ENCODE results near the gene GPC6. TPM values are rescaled to one million over a fixed set of nuclear protein-coding genes. Genes with fewer than 3 reads are reported as not detected.

Gene GPC6
- total and polyA plus RNA-seq, 2 donors (not counting 1 experiment from before 2014, with no cell fraction given) = not detected

GRCh38 chr13:93811738-93812112, 585.1 kb downstream of the GPC6 start:
- intact Hi-C loops (cut with micrococcal nuclease) = no loop called here
- Mint-ChIP-seq H3K4me1 (no peaks in the 10 kb centered on the region), H3K27me3 (no peaks in the 10 kb centered on the region), H3K4me3 (no peak overlapping the region), H3K27ac (no peak overlapping the region), H3K9me3 (ENCODE audit: insufficient read depth) (peaks cover 3% of the 10 kb centered on the region)
- no peaks in the 10 kb centered on the region for H3K9me3 ChIP-seq (ENCODE audit: control extremely low read depth in 1 of 3, control insufficient read depth in 2 of 3, insufficient read depth in 1 of 3, low read length in 2 of 3)
- TF ChIP-seq, protein P1, sequence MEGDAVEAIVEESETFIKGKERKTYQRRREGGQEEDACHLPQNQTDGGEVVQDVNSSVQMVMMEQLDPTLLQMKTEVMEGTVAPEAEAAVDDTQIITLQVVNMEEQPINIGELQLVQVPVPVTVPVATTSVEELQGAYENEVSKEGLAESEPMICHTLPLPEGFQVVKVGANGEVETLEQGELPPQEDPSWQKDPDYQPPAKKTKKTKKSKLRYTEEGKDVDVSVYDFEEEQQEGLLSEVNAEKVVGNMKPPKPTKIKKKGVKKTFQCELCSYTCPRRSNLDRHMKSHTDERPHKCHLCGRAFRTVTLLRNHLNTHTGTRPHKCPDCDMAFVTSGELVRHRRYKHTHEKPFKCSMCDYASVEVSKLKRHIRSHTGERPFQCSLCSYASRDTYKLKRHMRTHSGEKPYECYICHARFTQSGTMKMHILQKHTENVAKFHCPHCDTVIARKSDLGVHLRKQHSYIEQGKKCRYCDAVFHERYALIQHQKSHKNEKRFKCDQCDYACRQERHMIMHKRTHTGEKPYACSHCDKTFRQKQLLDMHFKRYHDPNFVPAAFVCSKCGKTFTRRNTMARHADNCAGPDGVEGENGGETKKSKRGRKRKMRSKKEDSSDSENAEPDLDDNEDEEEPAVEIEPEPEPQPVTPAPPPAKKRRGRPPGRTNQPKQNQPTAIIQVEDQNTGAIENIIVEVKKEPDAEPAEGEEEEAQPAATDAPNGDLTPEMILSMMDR (IDR thresholded peaks at IDR 0.05) = no peak
- no peak for TF ChIP-seq EZH2 (IDR thresholded peaks at IDR 0.05; ENCODE audit: borderline replicate concordance, insufficient read depth, low read depth, low read length, poor library complexity, severe bottlenecking)
- H3K9ac ChIP-seq (ENCODE audit: low read length) = no peak overlapping the region
- H3K4me2 ChIP-seq (replicated peaks; ENCODE audit: low read depth, low read length, poor library complexity, severe bottlenecking) = no peak overlapping the region
- no peaks in the 10 kb centered on the region for H3K36me3 ChIP-seq (replicated peaks in 1 of 2; ENCODE audit: control extremely low read depth in 1 of 2, control insufficient read depth in 1 of 2, extremely low read depth in 1 of 2, insufficient read depth in 2 of 2, low read length in 1 of 2)
- no peak overlapping the region for H2AFZ ChIP-seq (ENCODE audit: insufficient read depth, low read depth, low read length, poor library complexity, severe bottlenecking)
- DNase-seq (no peak), ATAC-seq (ENCODE audit: low read depth) (no peak)
- no peaks in the 10 kb centered on the region for H3K4me1 ChIP-seq (ENCODE audit: control insufficient read depth in 2 of 2, insufficient read depth in 2 of 2, low read length in 2 of 2)
- no peaks in the 10 kb centered on the region for H3K27me3 ChIP-seq (replicated peaks in 1 of 4; ENCODE audit: control extremely low read depth in 1 of 4, control insufficient read depth in 3 of 4, insufficient read depth in 4 of 4, low read length in 3 of 4)
- CTCF ChIA-PET = no interaction called here
- no peak overlapping the region for H3K27ac ChIP-seq (ENCODE audit: low read length in 2 of 2)
- no peaks in the 10 kb centered on the region for H3K79me2 ChIP-seq (ENCODE audit: control insufficient read depth, insufficient read depth, low read length)
- 80% methylated on average over 1 of the region's 3 CpGs for WGBS (ENCODE audit: insufficient coverage)
- H3K4me3 ChIP-seq (ENCODE audit: control extremely low read depth in 1 of 5, extremely low read depth in 1 of 5, insufficient read depth in 1 of 5, low read depth in 2 of 5, low read length in 4 of 5) = no peak overlapping the region
- POLR2A ChIA-PET = no interaction called here
- no peaks in the 10 kb centered on the region for H4K20me1 ChIP-seq (ENCODE audit: control insufficient read depth, insufficient read depth, low read length, poor library complexity, severe bottlenecking)

GRCh38 chr13:93814658-93815057, 588.1 kb downstream of the GPC6 start:
- Histone ChIP-seq H3K4me3 (ENCODE audit: control extremely low read depth in 1 of 5, extremely low read depth in 1 of 5, insufficient read depth in 1 of 5, low read depth in 2 of 5, low read length in 4 of 5) (no peak overlapping the region), H3K4me1 (ENCODE audit: control insufficient read depth in 2 of 2, insufficient read depth in 2 of 2, low read length in 2 of 2) (no peaks in the 10 kb centered on the region), H3K4me2 (replicated peaks; ENCODE audit: low read depth, low read length, poor library complexity, severe bottlenecking) (no peak overlapping the region), H3K36me3 (replicated peaks in 1 of 2; ENCODE audit: control extremely low read depth in 1 of 2, control insufficient read depth in 1 of 2, extremely low read depth in 1 of 2, insufficient read depth in 2 of 2, low read length in 1 of 2) (no peaks in the 10 kb centered on the region), H3K79me2 (ENCODE audit: control insufficient read depth, insufficient read depth, low read length) (no peaks in the 10 kb centered on the region), H2AFZ (ENCODE audit: insufficient read depth, low read depth, low read length, poor library complexity, severe bottlenecking) (no peak overlapping the region), H3K9me3 (ENCODE audit: control extremely low read depth in 1 of 3, control insufficient read depth in 2 of 3, insufficient read depth in 1 of 3, low read length in 2 of 3) (no peaks in the 10 kb centered on the region), H3K27ac (ENCODE audit: low read length in 2 of 2) (no peak overlapping the region), H3K27me3 (replicated peaks in 1 of 4; ENCODE audit: control extremely low read depth in 1 of 4, control insufficient read depth in 3 of 4, insufficient read depth in 4 of 4, low read length in 3 of 4) (no peaks in the 10 kb centered on the region), H4K20me1 (ENCODE audit: control insufficient read depth, insufficient read depth, low read length, poor library complexity, severe bottlenecking) (no peaks in the 10 kb centered on the region), H3K9ac (ENCODE audit: low read length) (no peak overlapping the region)
- H3K4me3 Mint-ChIP-seq = no peak overlapping the region
- H3K27me3 Mint-ChIP-seq = no peaks in the 10 kb centered on the region
- WGBS (ENCODE audit: insufficient coverage) = no CpG with 5 or more reads among the region's 3 CpGs
- POLR2A ChIA-PET = no interaction called here
- intact Hi-C loops (cut with micrococcal nuclease) = no loop called here
- CTCF ChIA-PET = no interaction called here
- no peak for TF ChIP-seq EZH2 (IDR thresholded peaks at IDR 0.05; ENCODE audit: borderline replicate concordance, insufficient read depth, low read depth, low read length, poor library complexity, severe bottlenecking)
- TF ChIP-seq, protein P1 (IDR thresholded peaks at IDR 0.05) = no peak
- no peak for DNase-seq
- no peak for ATAC-seq (ENCODE audit: low read depth)
- no peaks in the 10 kb centered on the region for H3K4me1 Mint-ChIP-seq
- H3K27ac Mint-ChIP-seq = no peak overlapping the region
- no peaks in the 10 kb centered on the region for H3K9me3 Mint-ChIP-seq (ENCODE audit: insufficient read depth)

All from B cell (primary cell).